ENCODE measurements around the gene BRD9.
"Not testable (repeated sequence)": the region's sequence is repeated elsewhere in the genome, so short reads cannot be mapped to it uniquely, and the experiment has no call there.

- not testable (repeated sequence) for TF ChIP-seq ELF4 (IDR thresholded peaks at IDR 0.05); ZNF384 (IDR thresholded peaks at IDR 0.05); HDGF (IDR thresholded peaks at IDR 0.05; ENCODE audit: borderline replicate concordance); FOXK2 (IDR thresholded peaks at IDR 0.05); FOXM1 (IDR thresholded peaks at IDR 0.05; ENCODE audit: borderline replicate concordance); ARNT (IDR thresholded peaks at IDR 0.05); BHLHE40 (IDR thresholded peaks at IDR 0.05; ENCODE audit: borderline replicate concordance)
Measured at GRCh38 chr5:878677-879076, 13.9 kb downstream of the BRD9 start.

Data from HEK293T (cell line).